NB4 (cell line): ENCODE results near the gene PLXDC2.

ENCODE experiments used
- CTCF ChIP-seq: IDR thresholded peaks from one replicate; pipeline ENCODE4 v1.5.1; 2012; ENCODE audit warnings: low read depth, low read length
- MAX ChIP-seq: IDR thresholded peaks from 2 replicates; pipeline ENCODE4 v1.6.1; 2011; ENCODE audit warnings: low read depth, low read length
- MYC ChIP-seq: IDR thresholded peaks from 2 replicates; pipeline ENCODE4 v1.6.1; 2011; ENCODE audit warnings: low read depth, low read length
- POLR2A ChIP-seq: IDR thresholded peaks from 2 replicates; pipeline ENCODE4 v1.6.1; 2011; ENCODE audit warnings: mild to moderate bottlenecking; ENCODE audit not compliant: insufficient read length; ENCODE audit errors: extremely low read depth

- TF ChIP-seq CTCF = no peak
- no peak for TF ChIP-seq POLR2A
- no peak for TF ChIP-seq MAX
- TF ChIP-seq MYC = no peak
Observed at GRCh38 chr10:19783721-19784120, 32.5 kb upstream of the PLXDC2 start.
